ENCODE measurements around the gene MIXL1.
"Not testable (repeated sequence)": the region's sequence is repeated elsewhere in the genome, so short reads cannot be mapped to it uniquely, and the experiment has no call there.

The MIXL1 gene

DNA sequence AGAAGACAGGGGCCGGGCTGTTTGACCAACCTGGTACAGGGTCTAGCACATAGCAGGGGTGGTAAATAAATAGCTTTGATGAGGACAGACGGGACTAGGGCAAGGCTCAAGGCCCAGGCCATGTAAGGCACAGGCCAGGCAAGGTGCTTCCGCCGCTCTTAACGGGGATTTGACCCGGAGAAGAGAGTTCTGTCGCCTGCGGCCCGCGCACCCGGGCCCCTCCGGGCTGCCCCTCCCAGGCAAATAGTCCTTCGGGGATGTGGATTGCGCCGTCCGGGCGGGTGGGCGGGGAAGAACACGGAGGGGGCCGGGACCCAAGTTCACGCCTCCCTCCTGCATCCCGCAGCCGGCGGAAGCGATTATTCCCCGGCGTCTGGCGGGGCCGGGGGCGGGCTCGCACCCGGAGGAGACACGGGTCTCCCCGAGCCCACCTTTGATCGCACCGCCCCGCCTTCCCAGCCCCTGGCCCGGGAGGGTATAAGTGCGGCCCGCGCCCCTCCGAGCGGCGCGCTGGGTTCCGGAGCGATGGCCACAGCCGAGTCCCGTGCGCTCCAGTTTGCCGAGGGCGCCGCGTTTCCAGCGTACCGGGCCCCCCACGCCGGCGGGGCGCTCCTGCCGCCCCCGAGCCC, at the start of gene MIXL1:
MIXL1 (plus strand) TSS at position 508 of the 629 bp plus-strand sequence; CDS start at position 526, 18 bp downstream.
- in situ Hi-C loops (cut with HindIII; ENCODE audit: low sequenced_read_pairs) = no loop called here

DNA sequence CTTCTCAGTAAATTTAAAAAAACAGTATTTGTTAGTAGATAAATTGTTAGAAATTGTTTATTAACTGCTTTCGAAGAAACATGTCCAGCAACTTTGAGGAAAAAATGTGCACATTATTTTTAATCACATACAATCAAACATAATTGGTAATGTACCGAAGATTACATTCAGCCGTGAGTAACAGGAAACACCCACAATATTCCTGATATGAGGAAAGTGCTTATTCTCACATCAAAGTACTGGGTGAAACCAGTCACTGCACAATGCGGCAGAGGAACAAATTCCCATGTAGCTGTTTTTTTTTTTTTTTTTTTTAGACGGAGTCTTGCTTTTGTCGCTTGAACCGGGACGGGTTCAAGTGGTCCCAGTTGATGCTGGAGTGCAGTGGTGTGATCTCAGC, 46.6 kb upstream of the MIXL1 start:
- in situ Hi-C loops (cut with HindIII; ENCODE audit: low sequenced_read_pairs) = no loop called here

- in situ Hi-C loops (cut with HindIII; ENCODE audit: low sequenced_read_pairs) = no loop called here
These were observed 41.3 kb upstream of the MIXL1 start for GRCh38 chr1:226181996-226182714.

DNA sequence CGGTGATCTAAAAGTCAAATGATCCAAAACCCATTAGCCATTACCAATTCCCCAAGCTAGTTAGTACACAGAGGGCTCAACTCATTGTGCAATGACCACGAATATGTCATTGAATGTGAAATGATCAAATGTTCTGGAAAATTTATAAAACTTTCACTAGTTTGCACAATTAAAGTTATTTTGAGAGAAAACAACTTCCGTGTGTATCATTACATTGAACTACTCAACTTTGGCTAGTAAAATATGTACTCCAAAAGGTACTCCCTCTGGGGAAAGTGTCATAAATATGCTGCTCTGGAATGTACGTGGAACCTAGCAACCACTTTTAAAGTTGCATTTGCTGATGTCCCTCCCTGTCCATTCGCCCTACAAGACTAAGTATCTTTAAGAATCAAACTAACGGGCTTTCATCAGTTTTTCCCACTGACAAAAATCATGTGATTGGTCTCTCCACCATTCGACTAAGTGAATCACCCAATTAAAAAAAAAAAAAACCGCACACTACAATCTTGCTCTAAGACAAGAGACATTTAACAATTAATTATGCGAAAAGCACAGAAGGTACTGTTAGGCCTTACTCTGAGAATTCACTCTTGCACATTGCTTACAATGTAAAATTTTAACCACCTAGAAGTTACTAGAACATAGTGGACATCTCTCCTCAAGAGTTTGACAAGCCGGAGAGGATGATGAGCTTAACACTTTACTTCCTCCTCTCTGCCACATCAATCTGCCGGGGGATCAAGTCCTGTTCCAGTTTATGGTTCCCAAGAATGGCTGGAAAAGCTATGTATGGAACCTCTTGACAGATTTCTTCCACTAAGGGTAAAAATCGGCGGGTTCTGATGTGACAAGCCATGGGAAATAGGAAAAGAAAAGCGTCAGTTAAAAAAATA, 38.1 kb upstream of the MIXL1 start:
- in situ Hi-C loops (cut with HindIII; ENCODE audit: low sequenced_read_pairs) = no loop called here

DNA sequence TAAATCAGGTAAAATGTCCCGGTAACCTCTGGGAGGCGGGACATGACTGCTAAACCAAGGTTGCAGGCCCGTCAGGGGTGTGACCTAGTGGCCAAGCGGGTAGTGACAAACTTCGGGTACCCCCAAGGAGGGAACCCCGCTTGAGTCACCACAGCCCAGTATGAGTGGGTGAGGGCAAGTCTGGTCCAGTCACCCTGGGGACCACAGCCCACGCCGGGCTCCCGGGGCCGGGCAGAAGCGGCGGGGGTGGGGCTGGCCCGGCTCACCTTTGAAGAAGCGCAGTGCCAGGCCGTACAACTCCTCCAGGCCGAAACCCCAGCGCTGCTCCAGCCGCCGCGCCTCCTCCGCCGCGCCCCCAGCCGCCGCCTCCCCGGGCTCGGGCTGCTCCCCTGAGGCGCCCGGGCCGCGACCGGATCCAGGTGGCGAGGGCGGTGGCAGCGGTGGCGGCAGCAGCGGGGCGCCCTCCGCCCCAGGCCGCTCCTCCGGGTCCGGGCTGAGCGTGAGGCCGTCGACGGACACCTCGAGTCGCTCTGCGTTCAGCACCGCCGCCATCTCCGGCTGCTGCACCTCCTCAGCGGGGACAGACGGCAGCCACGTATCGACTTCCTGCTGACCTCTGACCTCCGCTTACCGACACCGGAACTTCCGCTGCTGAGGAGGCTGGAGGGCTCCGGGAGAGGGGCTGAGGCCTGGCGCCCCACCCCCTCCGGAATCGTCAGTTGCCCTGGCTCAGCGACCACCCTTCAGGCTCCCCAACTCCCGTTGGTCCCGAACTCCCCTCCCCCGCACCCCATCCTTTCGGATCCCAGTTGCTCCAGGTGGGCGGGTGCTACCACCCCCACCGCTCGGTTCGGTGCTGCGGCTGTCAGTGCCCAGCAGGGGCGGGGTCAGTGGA, 37.1 kb upstream of the MIXL1 start, which contains the start of gene ACBD3:
ACBD3 (minus strand) TSS at position 618 of the 895 bp plus-strand sequence; CDS start at position 552, 66 bp downstream.
- in situ Hi-C loops (cut with HindIII; ENCODE audit: low sequenced_read_pairs) = no loop called here

GRCh38 chr1:226187019-226187322, 36.5 kb upstream of the MIXL1 start:
- in situ Hi-C loops (cut with HindIII; ENCODE audit: low sequenced_read_pairs) = no loop called here

DNA sequence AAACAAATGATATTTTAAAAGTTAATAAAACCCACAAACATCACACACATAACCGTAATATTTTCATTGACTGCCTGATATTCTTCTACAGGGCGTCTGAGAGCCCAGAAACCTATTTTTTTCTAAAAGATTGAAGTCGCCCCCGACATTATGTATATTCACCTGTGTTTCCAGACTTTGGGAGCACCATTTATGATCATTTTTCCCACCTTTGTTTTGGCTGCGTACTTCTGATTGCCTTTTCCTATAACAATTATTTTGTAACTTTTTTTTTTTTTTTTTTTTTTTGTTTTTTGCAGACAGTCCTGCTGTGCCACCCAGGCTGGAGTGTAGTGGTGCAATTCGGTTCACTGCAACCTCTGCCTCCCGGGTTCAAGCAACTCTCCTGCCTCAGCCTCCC, 36.1 kb upstream of the MIXL1 start:
- in situ Hi-C loops (cut with HindIII; ENCODE audit: low sequenced_read_pairs) = no loop called here

DNA sequence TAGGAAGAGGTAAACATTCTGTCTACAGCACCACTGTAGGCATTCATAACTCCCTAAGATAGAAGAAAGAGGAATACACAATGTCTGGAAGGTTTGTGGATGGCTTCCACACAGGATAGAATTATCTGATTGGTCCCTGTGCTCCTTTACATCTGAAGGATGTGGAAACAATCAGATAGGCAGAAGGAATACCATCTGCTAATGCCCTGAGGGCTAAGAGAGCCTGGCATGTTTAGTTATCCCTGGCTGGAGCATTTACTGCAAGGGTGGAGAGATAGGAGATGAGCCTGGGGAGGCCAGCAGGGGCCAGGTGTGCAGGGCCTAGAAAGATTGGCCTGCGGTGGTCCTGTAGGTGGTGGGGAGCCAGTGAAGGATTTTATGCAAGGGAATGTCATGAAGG, 28.3 kb upstream of the MIXL1 start:
- in situ Hi-C loops (cut with HindIII; ENCODE audit: low sequenced_read_pairs) = no loop called here

GRCh38 chr1:226199971-226200370, 23.5 kb upstream of the MIXL1 start:
- in situ Hi-C loops (cut with HindIII; ENCODE audit: low sequenced_read_pairs) = no loop called here

GRCh38 chr1:226201029-226201593, 22.4 kb upstream of the MIXL1 start:
- in situ Hi-C loops (cut with HindIII; ENCODE audit: low sequenced_read_pairs) = no loop called here

GRCh38 chr1:226202246-226202645, 21.2 kb upstream of the MIXL1 start:
- in situ Hi-C loops (cut with HindIII; ENCODE audit: low sequenced_read_pairs) = no loop called here

- in situ Hi-C loops (cut with HindIII; ENCODE audit: low sequenced_read_pairs) = not testable (repeated sequence)
These were observed 20.8 kb upstream of the MIXL1 start for GRCh38 chr1:226202666-226203065.

DNA sequence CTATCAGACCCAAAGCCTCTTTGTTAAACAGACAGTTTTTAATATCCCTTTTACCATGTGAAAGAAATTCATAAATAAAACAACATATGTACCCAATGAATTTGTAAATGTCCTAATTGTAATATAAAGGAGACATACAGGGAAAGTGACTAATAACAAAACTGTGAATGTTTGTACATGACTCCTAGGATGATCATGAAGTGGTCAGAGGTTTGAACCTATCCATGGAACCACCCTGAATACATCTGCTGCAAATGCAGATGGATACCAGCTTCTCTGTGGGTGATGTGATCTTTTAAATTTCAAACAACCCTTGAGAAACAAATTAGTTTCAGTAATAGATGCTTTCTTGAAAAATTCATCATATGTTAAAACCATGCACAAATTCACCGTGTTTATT, 20.2 kb upstream of the MIXL1 start:
- in situ Hi-C loops (cut with HindIII; ENCODE audit: low sequenced_read_pairs) = no loop called here

GRCh38 chr1:226203655-226204054, 19.8 kb upstream of the MIXL1 start:
- in situ Hi-C loops (cut with HindIII; ENCODE audit: low sequenced_read_pairs) = no loop called here

- in situ Hi-C loops (cut with HindIII; ENCODE audit: low sequenced_read_pairs) = no loop called here
These were observed 19.3 kb upstream of the MIXL1 start for GRCh38 chr1:226204198-226204597.

- in situ Hi-C loops (cut with HindIII; ENCODE audit: low sequenced_read_pairs) = no loop called here
These were observed 16.4 kb upstream of the MIXL1 start for GRCh38 chr1:226207048-226207447.

DNA sequence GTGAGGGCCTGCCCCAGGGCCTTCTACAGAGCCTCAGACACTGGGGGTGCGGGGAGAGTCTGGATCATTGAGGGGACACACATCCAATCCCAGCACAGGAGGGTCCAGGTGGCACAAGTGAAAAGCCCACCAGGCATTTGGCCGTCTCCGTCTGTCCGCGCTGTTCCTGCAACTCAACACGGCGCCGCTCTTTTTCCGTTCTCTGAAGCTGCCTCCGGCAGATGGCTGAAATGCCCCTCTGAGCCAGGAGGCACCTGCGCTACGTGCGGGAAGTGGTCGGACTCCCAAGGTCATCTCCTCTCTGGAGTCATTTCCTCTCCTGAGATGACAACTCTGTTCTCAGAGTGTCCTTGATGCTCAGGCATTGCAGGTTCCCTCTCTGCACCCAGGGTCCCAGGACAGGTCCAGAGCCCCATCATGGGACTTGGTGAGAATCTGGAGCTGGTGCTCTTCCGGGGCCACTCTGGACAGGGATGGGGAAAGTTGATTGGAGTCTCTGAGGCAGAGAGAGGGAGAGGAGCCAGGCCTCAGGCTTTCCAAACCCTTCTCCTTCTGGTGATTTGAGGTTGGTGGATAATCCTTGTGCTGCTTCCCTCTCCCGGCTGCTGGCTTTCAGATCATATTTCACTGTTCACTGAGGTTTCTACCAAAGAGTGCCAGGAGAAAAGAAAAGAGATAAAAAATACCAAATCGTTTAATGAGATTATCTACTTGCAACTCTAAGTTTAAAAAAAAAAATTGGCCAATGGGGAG, 14.0 kb upstream of the MIXL1 start:
- in situ Hi-C loops (cut with HindIII; ENCODE audit: low sequenced_read_pairs) = no loop called here

DNA sequence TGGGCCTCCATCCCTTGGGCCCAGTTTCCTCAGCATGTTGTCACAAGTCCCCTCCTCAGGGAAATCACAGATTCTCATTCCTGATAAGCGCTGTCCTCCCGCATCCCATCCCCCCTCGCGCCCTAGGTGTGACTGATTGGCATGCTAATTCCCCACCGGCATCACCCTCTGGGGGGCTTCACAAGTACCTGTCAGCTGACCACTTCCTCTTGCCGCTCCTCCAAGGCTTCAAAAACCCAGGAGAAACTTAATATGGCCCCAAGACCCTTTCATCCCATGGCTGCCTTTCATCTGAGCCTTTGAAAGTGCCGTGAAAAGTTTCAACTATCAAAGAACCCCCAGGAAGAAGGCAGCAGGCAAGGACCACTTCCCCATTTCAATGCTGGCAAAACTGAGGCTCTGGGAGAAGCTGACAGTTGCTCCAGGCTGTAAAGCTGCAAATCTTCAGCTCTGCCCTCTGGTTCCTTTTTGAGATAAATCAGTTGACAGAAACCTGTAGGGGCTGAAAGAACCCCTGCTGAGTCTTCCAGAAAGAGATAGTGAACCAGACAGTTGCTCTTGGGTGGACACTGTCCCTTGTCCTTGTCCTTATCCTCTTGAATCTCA, 12.8 kb upstream of the MIXL1 start:
- in situ Hi-C loops (cut with HindIII; ENCODE audit: low sequenced_read_pairs) = no loop called here

DNA sequence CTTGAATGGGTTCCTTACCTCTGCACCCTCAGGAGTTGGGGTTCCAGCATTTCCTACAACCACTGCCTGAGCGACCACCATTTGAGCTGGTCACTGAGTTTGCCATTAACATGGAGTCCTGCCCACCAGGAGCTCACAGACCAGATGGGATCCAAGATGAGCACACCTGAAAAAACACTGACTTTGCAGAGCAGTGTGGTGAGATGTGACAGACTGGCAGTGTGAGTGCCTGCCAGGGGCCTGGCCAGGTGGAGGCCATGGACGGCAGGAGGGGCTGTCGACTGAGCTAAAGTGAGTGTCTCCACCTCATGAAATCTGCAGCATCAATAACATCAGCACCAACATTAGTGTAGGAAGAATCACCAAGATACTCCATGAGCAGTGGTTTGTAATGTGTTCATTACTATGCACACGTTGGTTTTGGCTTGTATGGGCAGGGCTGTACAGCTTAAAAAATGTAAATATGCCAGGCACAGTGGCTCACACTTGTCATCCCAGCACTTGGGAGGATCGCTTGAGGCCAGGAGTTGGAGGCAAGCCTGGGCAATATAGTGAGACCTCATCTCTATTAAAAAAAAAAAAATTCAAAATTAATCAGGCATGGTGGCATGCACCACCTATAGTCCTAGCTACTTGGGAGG, 12.2 kb upstream of the MIXL1 start:
- in situ Hi-C loops (cut with HindIII; ENCODE audit: low sequenced_read_pairs) = no loop called here

Measured in DLD1 (cell line).